H54 (cell line): Measurements from ENCODE around the gene BCAS3.

ENCODE experiments used
- DNase-seq: peaks from one replicate; pipeline ENCODE4 v3.0.0; 2011; ENCODE audit warnings: low spot score, mixed read lengths; ENCODE audit not compliant: insufficient read length
- FAIRE-seq: peaks from 3 replicates; lab custom pipeline; 2011; peaks lifted over from hg19 to GRCh38; lab: Jason Lieb, UNC
- POLR2A ChIP-seq: IDR thresholded peaks from 2 replicates; pipeline ENCODE4 v1.6.1; 2011; ENCODE audit warnings: low read depth, mild to moderate bottlenecking, low read length

BCAS3 gene

GRCh38 chr17:61279476-61280145 is 602.0 kb downstream of the BCAS3 start:
- TF ChIP-seq POLR2A: no peak
- FAIRE-seq: no peak
- DNase-seq: no peak

GRCh38 chr17:61280338-61280737 is 602.7 kb downstream of the BCAS3 start:
- FAIRE-seq (no peak), DNase-seq (no peak)
- TF ChIP-seq POLR2A: no peak

GRCh38 chr17:61280851-61281250 is 603.2 kb downstream of the BCAS3 start:
- no peak for FAIRE-seq
- DNase-seq: no peak
- TF ChIP-seq POLR2A: no peak

GRCh38 chr17:61282377-61282776 is 604.7 kb downstream of the BCAS3 start:
- DNase-seq (no peak), FAIRE-seq (no peak)
- TF ChIP-seq POLR2A: no peak

GRCh38 chr17:61283043-61283442 is 605.4 kb downstream of the BCAS3 start:
- FAIRE-seq (no peak), DNase-seq (no peak)
- TF ChIP-seq POLR2A: no peak

GRCh38 chr17:61284174-61284573 is 606.5 kb downstream of the BCAS3 start:
- TF ChIP-seq POLR2A: no peak
- peak; percentile 15 for FAIRE-seq
- DNase-seq: no peak

- FAIRE-seq (no peak), DNase-seq (no peak)
- no peak for TF ChIP-seq POLR2A
Measured at GRCh38 chr17:61284746-61285145, 607.1 kb downstream of the BCAS3 start.

GRCh38 chr17:61285526-61286320 is 608.1 kb downstream of the BCAS3 start:
- no peak for TF ChIP-seq POLR2A
- DNase-seq (no peak), FAIRE-seq (no peak)

GRCh38 chr17:61286449-61286848 is 608.8 kb downstream of the BCAS3 start:
- DNase-seq: no peak
- no peak for FAIRE-seq
- TF ChIP-seq POLR2A: no peak

GRCh38 chr17:61289408-61290385 is 612.0 kb downstream of the BCAS3 start:
- TF ChIP-seq POLR2A: no peak
- DNase-seq (no peak), FAIRE-seq (no peak)

- DNase-seq (no peak), FAIRE-seq (no peak)
Measured at GRCh38 chr17:61291451-61292285, 614.0 kb downstream of the BCAS3 start.

GRCh38 chr17:61294286-61294685 is 616.6 kb downstream of the BCAS3 start:
- FAIRE-seq: no peak
- TF ChIP-seq POLR2A: no peak
- no peak for DNase-seq

More at GRCh38 chr17:61291451-61292285, 614.0 kb downstream of the BCAS3 start:
- no peak for TF ChIP-seq POLR2A

- peak; percentile 68 for DNase-seq
Measured at GRCh38 chr17:61294777-61295176, 617.1 kb downstream of the BCAS3 start.

More at GRCh38 chr17:61294777-61295176, 617.1 kb downstream of the BCAS3 start:
- peak; percentile 80 for FAIRE-seq
- no peak for TF ChIP-seq POLR2A
